ENCODE data around the gene KMO.

The KMO gene

DNA sequence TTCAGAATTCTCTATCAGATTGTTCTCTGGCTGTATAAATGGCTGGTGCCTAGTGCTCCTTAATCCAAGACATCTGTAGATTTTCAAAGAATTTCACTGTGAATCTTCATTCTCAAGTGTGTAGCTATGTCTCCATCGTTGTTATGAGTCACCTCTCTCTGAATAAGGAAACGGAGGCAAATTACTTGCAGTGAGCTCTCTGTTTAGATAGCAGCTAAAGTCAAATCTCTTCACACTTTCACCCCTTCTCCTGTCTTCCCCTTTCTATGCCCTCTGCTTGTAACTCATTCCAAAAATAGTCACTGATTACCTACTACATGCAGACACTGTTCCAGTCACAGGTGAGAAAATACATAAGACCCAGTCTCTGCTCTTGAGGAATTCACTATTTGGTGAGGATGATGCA is 68.3 kb downstream of the KMO start:
- H3K9me3 ChIP-seq (ENCODE audit: insufficient read depth, low read depth, low read length): no peaks in the 10 kb centered on the region
- H3K27me3 ChIP-seq (ENCODE audit: insufficient read depth, low read length): no peaks in the 10 kb centered on the region
- H3K9ac ChIP-seq (ENCODE audit: low read depth, low read length): no peak overlapping the region
- no peak overlapping the region for H3K27ac ChIP-seq (ENCODE audit: low read length)
- H3K4me1 ChIP-seq (ENCODE audit: insufficient read depth, low read length): no peaks in the 10 kb centered on the region
- H3K4me3 ChIP-seq (ENCODE audit: low read length): no peak overlapping the region
- peaks cover 6% of the 10 kb centered on the region; the same call in 1 of the 2 replicates for H3K36me3 ChIP-seq (ENCODE audit: insufficient read depth, low read depth, low read length)

DNA sequence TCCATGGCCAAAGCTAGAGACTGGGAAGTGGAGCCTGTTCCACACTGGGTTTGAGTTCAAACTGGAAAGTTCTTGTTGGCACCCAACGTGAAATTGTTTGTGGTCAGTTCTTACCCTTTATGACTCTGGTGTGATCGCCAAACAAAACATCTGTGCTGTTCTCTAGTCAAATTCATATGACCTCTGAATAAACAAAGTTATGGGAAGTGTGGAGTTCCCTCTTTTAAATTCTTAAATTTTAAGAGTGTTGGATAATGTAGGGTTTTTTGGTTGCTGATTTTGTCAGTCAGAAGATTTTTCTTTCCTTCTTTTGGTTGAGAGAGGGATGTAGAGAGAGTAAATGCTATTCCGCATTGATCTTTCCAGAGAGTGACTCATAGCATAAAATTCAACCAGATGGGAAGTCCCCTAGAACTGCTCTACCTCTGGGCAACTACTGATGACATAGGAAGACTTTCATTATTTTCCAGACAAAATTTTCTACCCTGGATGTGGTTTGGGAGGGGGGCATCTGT is 71.6 kb downstream of the KMO start:
- no peaks in the 10 kb centered on the region for H3K4me1 ChIP-seq (ENCODE audit: insufficient read depth, low read length)
- H3K9me3 ChIP-seq (ENCODE audit: insufficient read depth, low read depth, low read length): no peaks in the 10 kb centered on the region
- no peaks in the 10 kb centered on the region for H3K27me3 ChIP-seq (ENCODE audit: insufficient read depth, low read length)
- no peak overlapping the region for H3K9ac ChIP-seq (ENCODE audit: low read depth, low read length)
- no peaks in the 10 kb centered on the region for H3K36me3 ChIP-seq (ENCODE audit: insufficient read depth, low read depth, low read length)
- no peak overlapping the region for H3K4me3 ChIP-seq (ENCODE audit: low read length)
- H3K27ac ChIP-seq (ENCODE audit: low read length): no peak overlapping the region

GRCh38 chr1:241605146-241605805 is 73.1 kb downstream of the KMO start:
- H3K27ac ChIP-seq (ENCODE audit: low read length): no peak overlapping the region

GRCh38 chr1:241606544-241606943 is 74.4 kb downstream of the KMO start:
- Histone ChIP-seq H3K4me1 (ENCODE audit: insufficient read depth, low read length) (no peaks in the 10 kb centered on the region), H3K27ac (ENCODE audit: low read length) (no peak overlapping the region), H3K4me3 (ENCODE audit: low read length) (no peak overlapping the region), H3K9me3 (ENCODE audit: insufficient read depth, low read depth, low read length) (no peaks in the 10 kb centered on the region), H3K27me3 (ENCODE audit: insufficient read depth, low read length) (no peaks in the 10 kb centered on the region), H3K36me3 (ENCODE audit: insufficient read depth, low read depth, low read length) (no peaks in the 10 kb centered on the region), H3K9ac (ENCODE audit: low read depth, low read length) (no peak overlapping the region)

More at GRCh38 chr1:241605146-241605805, 73.1 kb downstream of the KMO start:
- H3K27me3 ChIP-seq (ENCODE audit: insufficient read depth, low read length): no peaks in the 10 kb centered on the region
- H3K4me3 ChIP-seq (ENCODE audit: low read length): no peak overlapping the region
- H3K4me1 ChIP-seq (ENCODE audit: insufficient read depth, low read length): no peaks in the 10 kb centered on the region
- H3K36me3 ChIP-seq (ENCODE audit: insufficient read depth, low read depth, low read length): no peaks in the 10 kb centered on the region
- no peak overlapping the region for H3K9ac ChIP-seq (ENCODE audit: low read depth, low read length)
- H3K9me3 ChIP-seq (ENCODE audit: insufficient read depth, low read depth, low read length): no peaks in the 10 kb centered on the region

DNA sequence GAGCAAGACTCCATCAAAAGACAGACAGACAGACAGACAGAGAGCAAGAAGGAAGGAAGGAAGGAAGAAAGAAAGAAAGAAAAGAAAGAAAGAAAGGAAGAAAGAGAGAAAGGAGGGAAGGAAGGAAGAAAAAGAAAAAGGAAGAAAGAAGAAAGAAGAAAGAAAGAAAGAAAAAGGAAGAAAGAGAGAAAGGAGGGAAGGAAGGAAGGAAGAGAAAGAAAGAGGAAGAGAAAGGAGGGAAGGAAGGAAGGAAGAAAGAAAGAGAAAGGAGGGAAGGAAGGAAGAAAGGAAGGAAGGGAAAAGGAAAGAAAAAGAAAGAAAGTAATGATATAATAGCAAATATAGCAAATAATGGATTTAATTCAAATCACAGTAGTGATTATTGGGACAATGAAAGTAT is 75.3 kb downstream of the KMO start:
- Histone ChIP-seq H3K36me3 (ENCODE audit: insufficient read depth, low read depth, low read length) (no peaks in the 10 kb centered on the region), H3K27me3 (ENCODE audit: insufficient read depth, low read length) (no peaks in the 10 kb centered on the region), H3K27ac (ENCODE audit: low read length) (no peak overlapping the region), H3K4me1 (ENCODE audit: insufficient read depth, low read length) (no peaks in the 10 kb centered on the region), H3K4me3 (ENCODE audit: low read length) (no peak overlapping the region), H3K9me3 (ENCODE audit: insufficient read depth, low read depth, low read length) (no peaks in the 10 kb centered on the region), H3K9ac (ENCODE audit: low read depth, low read length) (no peak overlapping the region)

- H3K4me1 ChIP-seq (ENCODE audit: insufficient read depth, low read length): no peaks in the 10 kb centered on the region
- no peak overlapping the region for H3K27ac ChIP-seq (ENCODE audit: low read length)
- no peak overlapping the region for H3K9ac ChIP-seq (ENCODE audit: low read depth, low read length)
These were observed 76.3 kb downstream of the KMO start for GRCh38 chr1:241608379-241609033.

DNA sequence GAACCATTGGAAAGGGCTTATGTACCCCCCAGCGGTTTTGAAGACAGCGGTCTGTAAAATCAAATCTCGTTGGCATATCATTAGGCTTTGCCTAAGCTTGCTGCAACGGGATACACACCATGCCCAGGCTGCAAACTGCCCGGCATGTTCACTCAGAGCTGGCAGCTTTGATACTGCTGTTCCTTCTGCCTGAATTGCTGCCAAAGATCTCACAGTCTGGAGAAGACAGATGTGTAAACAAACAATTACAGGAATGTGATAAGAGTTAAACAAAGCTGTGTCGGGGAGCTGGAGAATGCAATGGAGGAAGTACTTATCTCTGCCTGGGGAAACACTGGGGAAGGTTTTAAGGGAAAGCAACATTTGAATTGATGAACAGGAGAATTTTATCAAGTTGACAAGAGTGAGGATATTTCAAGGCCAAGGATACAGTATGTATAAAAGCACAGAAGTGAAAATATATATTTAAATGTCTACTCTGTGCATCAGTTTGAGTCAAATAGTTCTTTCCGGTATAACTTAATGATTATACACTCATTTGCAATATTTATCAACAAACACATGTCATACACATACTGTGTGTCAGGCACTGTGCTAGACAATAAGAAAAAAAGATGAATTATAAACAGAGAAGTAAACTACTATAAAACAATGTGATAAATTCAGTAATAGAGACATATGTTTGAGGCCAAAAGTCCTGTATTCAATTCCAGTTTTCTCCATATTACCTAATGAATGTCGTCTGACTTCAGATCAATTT is 78.1 kb downstream of the KMO start:
- Histone ChIP-seq H3K27ac (ENCODE audit: low read length) (no peak overlapping the region), H3K4me3 (ENCODE audit: low read length) (no peak overlapping the region), H3K4me1 (ENCODE audit: insufficient read depth, low read length) (no peaks in the 10 kb centered on the region), H3K9me3 (ENCODE audit: insufficient read depth, low read depth, low read length) (no peaks in the 10 kb centered on the region), H3K36me3 (ENCODE audit: insufficient read depth, low read depth, low read length) (no peaks in the 10 kb centered on the region), H3K27me3 (ENCODE audit: insufficient read depth, low read length) (no peaks in the 10 kb centered on the region), H3K9ac (ENCODE audit: low read depth, low read length) (no peak overlapping the region)

More at GRCh38 chr1:241608379-241609033, 76.3 kb downstream of the KMO start:
- Histone ChIP-seq H3K27me3 (ENCODE audit: insufficient read depth, low read length) (no peaks in the 10 kb centered on the region), H3K36me3 (ENCODE audit: insufficient read depth, low read depth, low read length) (no peaks in the 10 kb centered on the region), H3K9me3 (ENCODE audit: insufficient read depth, low read depth, low read length) (no peaks in the 10 kb centered on the region), H3K4me3 (ENCODE audit: low read length) (no peak overlapping the region)

DNA sequence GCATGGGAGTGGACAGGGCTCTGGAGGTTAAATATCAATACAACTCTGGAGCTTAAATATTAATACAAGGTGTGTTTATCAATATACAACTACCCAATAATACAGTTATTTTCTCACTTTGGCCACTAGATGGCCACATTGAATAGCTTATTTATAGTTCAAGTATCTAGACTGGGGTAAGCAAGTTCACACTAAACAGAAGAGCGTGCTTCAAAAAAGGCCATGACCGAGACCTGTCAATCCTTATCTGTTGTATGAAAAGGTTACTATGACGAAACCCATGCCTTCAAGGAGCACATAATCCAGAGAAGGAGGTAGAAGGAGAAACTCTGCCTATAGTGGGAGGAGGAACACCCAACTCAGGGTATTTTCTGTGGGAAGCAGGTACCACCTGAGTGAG is 78.9 kb downstream of the KMO start:
- Histone ChIP-seq H3K27ac (ENCODE audit: low read length) (no peak overlapping the region), H3K36me3 (ENCODE audit: insufficient read depth, low read depth, low read length) (no peaks in the 10 kb centered on the region)

DNA sequence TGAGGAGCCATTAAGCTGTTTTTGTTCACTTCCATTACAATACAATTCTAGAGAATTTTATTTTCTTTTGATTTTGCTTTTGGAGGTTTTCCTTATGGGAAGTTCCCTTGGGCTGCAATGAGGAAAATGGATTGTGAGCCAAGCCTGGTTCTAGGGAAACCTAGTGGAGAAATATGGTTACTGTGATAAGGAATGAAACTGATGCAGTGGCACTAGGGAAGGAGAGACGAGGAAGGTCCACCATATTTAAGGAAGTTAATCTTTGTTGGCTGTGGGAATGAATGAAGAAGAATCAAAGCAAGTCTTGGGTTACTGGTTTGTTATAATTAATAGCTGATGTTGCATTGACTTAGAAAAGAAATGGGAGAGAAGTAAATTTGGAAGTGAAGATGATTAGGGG is 79.6 kb downstream of the KMO start:
- Histone ChIP-seq H3K27ac (ENCODE audit: low read length) (no peak overlapping the region), H3K27me3 (ENCODE audit: insufficient read depth, low read length) (no peaks in the 10 kb centered on the region), H3K4me1 (ENCODE audit: insufficient read depth, low read length) (no peaks in the 10 kb centered on the region)

More for the DNA sequence above, 78.9 kb downstream of the KMO start:
- H3K4me3 ChIP-seq (ENCODE audit: low read length): no peak overlapping the region
- H3K4me1 ChIP-seq (ENCODE audit: insufficient read depth, low read length): no peaks in the 10 kb centered on the region
- H3K9ac ChIP-seq (ENCODE audit: low read depth, low read length): no peak overlapping the region
- no peaks in the 10 kb centered on the region for H3K9me3 ChIP-seq (ENCODE audit: insufficient read depth, low read depth, low read length)
- H3K27me3 ChIP-seq (ENCODE audit: insufficient read depth, low read length): no peaks in the 10 kb centered on the region

DNA sequence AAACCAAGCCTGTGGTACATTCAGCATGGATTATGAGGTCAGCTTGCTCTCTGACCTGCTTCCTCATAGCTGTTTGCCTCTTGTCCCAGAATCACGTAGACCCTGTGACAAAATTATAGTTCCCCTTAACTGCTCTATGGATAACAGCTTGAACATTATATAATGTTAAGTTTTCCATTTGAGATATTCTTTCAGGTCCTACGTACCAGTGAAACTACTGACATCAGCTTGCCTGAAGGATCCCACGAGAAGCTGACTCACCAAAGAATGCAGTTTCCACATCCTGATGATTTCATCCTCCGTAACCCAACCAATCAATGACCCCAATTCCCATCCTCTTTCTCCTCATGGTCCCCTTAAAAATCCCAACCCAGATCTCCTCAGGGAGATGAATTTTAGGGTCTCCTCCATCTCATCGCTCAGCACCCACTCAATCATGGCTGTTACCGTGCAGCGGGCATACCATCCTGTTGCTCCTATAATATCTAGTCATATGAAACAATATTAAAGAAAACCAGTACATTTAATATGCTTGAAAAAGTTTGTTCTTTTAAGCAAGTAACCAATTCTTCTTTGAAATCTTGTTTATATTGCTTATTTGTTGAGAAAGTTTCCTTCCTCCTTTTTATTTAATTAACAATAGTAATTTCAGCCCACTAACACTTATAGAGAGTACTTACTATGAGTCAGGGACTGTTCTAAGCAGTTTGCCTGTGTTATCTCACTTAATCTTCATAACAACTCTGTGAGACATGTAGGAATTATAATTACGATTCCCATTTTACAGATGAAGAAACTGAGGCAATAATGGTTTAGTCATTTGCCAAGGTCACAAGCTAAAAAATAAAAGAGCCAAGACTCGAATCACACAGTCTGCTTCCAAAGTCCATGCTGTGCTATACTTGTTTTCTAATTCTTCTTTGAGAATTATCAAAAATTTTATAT is 80.6 kb downstream of the KMO start:
- Histone ChIP-seq H3K9me3 (ENCODE audit: insufficient read depth, low read depth, low read length) (no peaks in the 10 kb centered on the region), H3K27ac (ENCODE audit: low read length) (no peak overlapping the region), H3K4me3 (ENCODE audit: low read length) (no peak overlapping the region), H3K4me1 (ENCODE audit: insufficient read depth, low read length) (no peaks in the 10 kb centered on the region), H3K36me3 (ENCODE audit: insufficient read depth, low read depth, low read length) (no peaks in the 10 kb centered on the region), H3K27me3 (ENCODE audit: insufficient read depth, low read length) (no peaks in the 10 kb centered on the region), H3K9ac (ENCODE audit: low read depth, low read length) (no peak overlapping the region)

More for the DNA sequence above, 79.6 kb downstream of the KMO start:
- Histone ChIP-seq H3K9ac (ENCODE audit: low read depth, low read length) (no peak overlapping the region), H3K9me3 (ENCODE audit: insufficient read depth, low read depth, low read length) (no peaks in the 10 kb centered on the region), H3K4me3 (ENCODE audit: low read length) (no peak overlapping the region), H3K36me3 (ENCODE audit: insufficient read depth, low read depth, low read length) (no peaks in the 10 kb centered on the region)

GRCh38 chr1:241614144-241614543 is 82.0 kb downstream of the KMO start:
- H3K27ac ChIP-seq (ENCODE audit: low read length): no peak overlapping the region
- no peaks in the 10 kb centered on the region for H3K27me3 ChIP-seq (ENCODE audit: insufficient read depth, low read length)
- no peak overlapping the region for H3K4me3 ChIP-seq (ENCODE audit: low read length)
- H3K9ac ChIP-seq (ENCODE audit: low read depth, low read length): no peak overlapping the region
- H3K9me3 ChIP-seq (ENCODE audit: insufficient read depth, low read depth, low read length): no peaks in the 10 kb centered on the region
- no peaks in the 10 kb centered on the region for H3K36me3 ChIP-seq (ENCODE audit: insufficient read depth, low read depth, low read length)
- no peaks in the 10 kb centered on the region for H3K4me1 ChIP-seq (ENCODE audit: insufficient read depth, low read length)

Data from iPS-20b (cell line).